ENCODE data around the gene STARD10.
A peak's percentile ranks its signal among the peaks of the same experiment; 100 is the strongest.
"Not testable (repeated sequence)": the region's sequence is repeated elsewhere in the genome, so short reads cannot be mapped to it uniquely, and the experiment has no call there.

STARD10 gene

GRCh38 chr11:72807792-72808191 is 13.9 kb upstream of the STARD10 start:
- no peak for DNase-seq (ENCODE audit: low spot score)

- no peak for DNase-seq (ENCODE audit: low spot score)
Observed at GRCh38 chr11:72807021-72807693, 13.3 kb upstream of the STARD10 start.

GRCh38 chr11:72806378-72806777 is 12.5 kb upstream of the STARD10 start:
- not testable (repeated sequence) for DNase-seq (ENCODE audit: low spot score)

GRCh38 chr11:72805216-72805615 is 11.4 kb upstream of the STARD10 start:
- no peak for DNase-seq (ENCODE audit: low spot score)

- no peak for DNase-seq (ENCODE audit: low spot score)
Observed at GRCh38 chr11:72802822-72803221, 9.0 kb upstream of the STARD10 start.

- DNase-seq (ENCODE audit: low spot score), result no peak
Observed at GRCh38 chr11:72799441-72799840, 5.6 kb upstream of the STARD10 start.

GRCh38 chr11:72798361-72798760 is 4.5 kb upstream of the STARD10 start:
- DNase-seq (ENCODE audit: low spot score), result no peak

GRCh38 chr11:72793076-72793424 is 797 bp downstream of the STARD10 start:
- no peak for DNase-seq (ENCODE audit: low spot score)

GRCh38 chr11:72792437-72793021 is 1.3 kb downstream of the STARD10 start:
- DNase-seq (ENCODE audit: low spot score), result no peak

- not testable (repeated sequence) for DNase-seq (ENCODE audit: low spot score)
Observed at GRCh38 chr11:72791228-72791627, 2.6 kb downstream of the STARD10 start.

- DNase-seq (ENCODE audit: low spot score), result peak; percentile 74
Observed at GRCh38 chr11:72789493-72790131, 4.2 kb downstream of the STARD10 start.

GRCh38 chr11:72788241-72788640 is 5.6 kb downstream of the STARD10 start:
- no peak for DNase-seq (ENCODE audit: low spot score)

GRCh38 chr11:72787216-72788104 is 6.4 kb downstream of the STARD10 start:
- DNase-seq (ENCODE audit: low spot score), result no peak

GRCh38 chr11:72786305-72787215 is 7.3 kb downstream of the STARD10 start:
- no peak for DNase-seq (ENCODE audit: low spot score)

- DNase-seq (ENCODE audit: low spot score), result no peak
Observed at GRCh38 chr11:72784662-72785061, 9.2 kb downstream of the STARD10 start.

GRCh38 chr11:72783144-72783905 is 10.5 kb downstream of the STARD10 start:
- no peak for DNase-seq (ENCODE audit: low spot score)

- DNase-seq (ENCODE audit: low spot score), result no peak
Observed at GRCh38 chr11:72782081-72782920, 11.5 kb downstream of the STARD10 start.

- DNase-seq (ENCODE audit: low spot score), result peak; percentile 80
Observed at GRCh38 chr11:72781313-72782080, 12.3 kb downstream of the STARD10 start.

GRCh38 chr11:72781063-72781312 is 12.9 kb downstream of the STARD10 start:
- no peak for DNase-seq (ENCODE audit: low spot score)

Data from AG20443 (cell line).